Measurements from ENCODE around the gene FBXO47. TPM values are rescaled to one million over a fixed set of nuclear protein-coding genes. Genes with fewer than 3 reads are reported as not detected.

FBXO47 gene
- total and polyA plus RNA-seq, 4 donors = not detected

GRCh38 chr17:38892083-38892482 is 75.1 kb downstream of the FBXO47 start:
- H3K4me1 ChIP-seq (ENCODE audit: control insufficient read depth in 5 of 5, insufficient read depth in 5 of 5, low read length in 5 of 5) = peaks cover under 1 to 33% (median 8%) of the 10 kb centered on the region in 5 donors
- no peak for ATAC-seq (ENCODE audit: insufficient read depth, low FRiP score)
- no peak for DNase-seq
- peak overlapping the region in 1 of 2 donors; percentile 39 for H3K27ac ChIP-seq (ENCODE audit: low read depth in 1 of 2, low read length in 1 of 2)
- H3K9me3 ChIP-seq (ENCODE audit: control insufficient read depth in 4 of 4, insufficient read depth in 3 of 4, low read length in 3 of 4) = no peaks in the 10 kb centered on the region
- no peak overlapping the region for H3K9ac ChIP-seq (ENCODE audit: insufficient read depth in 1 of 2, low read length in 2 of 2)
- no peaks in the 10 kb centered on the region for H3K27me3 ChIP-seq (ENCODE audit: control insufficient read depth in 3 of 3, insufficient read depth in 3 of 3, low read length in 2 of 3)
- no peak for TF ChIP-seq CTCF (IDR thresholded peaks at IDR 0.05; ENCODE audit: control extremely low read depth, extremely low read depth)
- H3K36me3 ChIP-seq (ENCODE audit: control insufficient read depth in 4 of 4, insufficient read depth in 4 of 4, low read length in 4 of 4) = peaks cover 0 to 69% (median 27%) of the 10 kb centered on the region in 4 donors
- no peak overlapping the region for H3K4me3 ChIP-seq
- 88 to 91% methylated on average over 4 of the region's 4 CpGs for WGBS, 2 donors

- Histone ChIP-seq H3K27me3 (ENCODE audit: control insufficient read depth in 3 of 3, insufficient read depth in 3 of 3, low read length in 2 of 3) (no peaks in the 10 kb centered on the region), H3K4me1 (ENCODE audit: control insufficient read depth in 5 of 5, insufficient read depth in 5 of 5, low read length in 5 of 5) (peaks cover 0 to 32% (median 6%) of the 10 kb centered on the region in 5 donors), H3K27ac (ENCODE audit: low read depth in 1 of 2, low read length in 1 of 2) (no peak overlapping the region), H3K36me3 (ENCODE audit: control insufficient read depth in 4 of 4, insufficient read depth in 4 of 4, low read length in 4 of 4) (peaks cover 0 to 67% (median 26%) of the 10 kb centered on the region in 4 donors), H3K9ac (ENCODE audit: insufficient read depth in 1 of 2, low read length in 2 of 2) (no peak overlapping the region), H3K9me3 (ENCODE audit: control insufficient read depth in 4 of 4, insufficient read depth in 3 of 4, low read length in 3 of 4) (no peaks in the 10 kb centered on the region), H3K4me3 (no peak overlapping the region)
- WGBS, 2 donors = 81 to 84% methylated on average over 8 of the region's 8 CpGs
- DNase-seq = no peak
- no peak for TF ChIP-seq CTCF (IDR thresholded peaks at IDR 0.05; ENCODE audit: control extremely low read depth, extremely low read depth)
- no peak for ATAC-seq (ENCODE audit: insufficient read depth, low FRiP score)
These were observed 75.8 kb downstream of the FBXO47 start for GRCh38 chr17:38891441-38891840.

GRCh38 chr17:38890410-38890746 is 76.8 kb downstream of the FBXO47 start:
- no peak for DNase-seq
- ATAC-seq (ENCODE audit: insufficient read depth, low FRiP score) = no peak
- no peaks in the 10 kb centered on the region for H3K9me3 ChIP-seq (ENCODE audit: control insufficient read depth in 4 of 4, insufficient read depth in 3 of 4, low read length in 3 of 4)
- TF ChIP-seq CTCF (IDR thresholded peaks at IDR 0.05; ENCODE audit: control extremely low read depth, extremely low read depth) = no peak
- no peaks in the 10 kb centered on the region for H3K27me3 ChIP-seq (ENCODE audit: control insufficient read depth in 3 of 3, insufficient read depth in 3 of 3, low read length in 2 of 3)
- H3K27ac ChIP-seq (ENCODE audit: low read depth in 1 of 2, low read length in 1 of 2) = peak overlapping the region in 1 of 2 donors; percentile 55
- 60 to 73% methylated on average over 8 of the region's 8 CpGs for WGBS, 2 donors
- H3K4me3 ChIP-seq = no peak overlapping the region
- H3K4me1 ChIP-seq (ENCODE audit: control insufficient read depth in 5 of 5, insufficient read depth in 5 of 5, low read length in 5 of 5) = peaks cover 0 to 33% (median 6%) of the 10 kb centered on the region in 5 donors
- H3K9ac ChIP-seq (ENCODE audit: insufficient read depth in 1 of 2, low read length in 2 of 2) = no peak overlapping the region
- peaks cover 0 to 64% (median 26%) of the 10 kb centered on the region in 4 donors for H3K36me3 ChIP-seq (ENCODE audit: control insufficient read depth in 4 of 4, insufficient read depth in 4 of 4, low read length in 4 of 4)
